CD4-positive, alpha-beta T cell (primary cell): ENCODE results near the gene TRAF6. TPM values are rescaled to one million over a fixed set of nuclear protein-coding genes. Genes with fewer than 3 reads are reported as not detected.

Source experiments
- ATAC-seq: fragments of 200-7000 bp; cut with Tn5 transposase; one replicate; pipeline ENCODE4 v1.10.0; 2022; ENCODE audit warnings: mild to moderate bottlenecking; ENCODE audit not compliant: poor library complexity
- CTCF ChIA-PET: fragments of 350-600 bp; sonication (Branson Sonifier 250); formaldehyde crosslinking; loops from one replicate; lab custom pipeline; 2021; ENCODE audit warnings: antibody characterized with exemption, inconsistent platforms; lab: Charles Lee
- POLR2A ChIA-PET: fragments of 350-600 bp; sonication (Branson Sonifier 250); formaldehyde crosslinking; loops from one replicate; lab custom pipeline; 2021; ENCODE audit warnings: antibody characterized with exemption, inconsistent platforms; lab: Charles Lee
- DNase-seq, 14 experiments: peaks; one replicate each; pipeline ENCODE4 v3.0.0-alpha.2; 2013 to 2020; ENCODE audit warnings: mixed read lengths in 2 of 14
- H3K27ac ChIP-seq, 2 donors: one replicate each; pipeline versions ENCODE4 v1.5.1 to v1.7.0; 2013; ENCODE audit warnings: low read length in 2 of 2, low read depth in 1 of 2, mild to moderate bottlenecking in 1 of 2
- H3K27me3 ChIP-seq, 2 experiments: 1 replicate in 1 of 2; 2 replicates in 1 of 2; pipeline versions ENCODE4 v1.6.1 to v1.7.0; 2013; ENCODE audit warnings: low read length in 2 of 2, control low read depth in 1 of 2, mild to moderate bottlenecking in 1 of 2, moderate library complexity in 1 of 2; ENCODE audit not compliant: insufficient read depth in 2 of 2, control insufficient read depth in 1 of 2
- H3K36me3 ChIP-seq: one replicate; pipeline ENCODE4 v1.6.1; 2013; ENCODE audit warnings: low read length, control low read depth; ENCODE audit not compliant: insufficient read depth
- H3K4me1 ChIP-seq: one replicate; pipeline ENCODE4 v1.6.1; 2013; ENCODE audit warnings: low read length, control low read depth; ENCODE audit not compliant: insufficient read depth
- H3K4me3 ChIP-seq: one replicate; pipeline ENCODE4 v1.5.1; 2013; ENCODE audit warnings: mild to moderate bottlenecking, low read length, moderate library complexity
- H3K9me3 ChIP-seq, 2 experiments: 1 replicate in 1 of 2; 2 replicates in 1 of 2; pipeline versions ENCODE4 v1.6.1 to v1.7.0; 2013; ENCODE audit warnings: low read length in 2 of 2, mild to moderate bottlenecking in 2 of 2, control low read depth in 1 of 2, moderate library complexity in 1 of 2; ENCODE audit not compliant: control insufficient read depth in 1 of 2, insufficient read depth in 1 of 2
- H3K27ac Mint-ChIP-seq: one replicate; pipeline ENCODE4 v1.8.0; 2020; ENCODE audit warnings: mixed read lengths
- H3K27me3 Mint-ChIP-seq: one replicate; pipeline ENCODE4 v1.8.0; 2021; ENCODE audit warnings: mixed read lengths
- H3K36me3 Mint-ChIP-seq: one replicate; pipeline ENCODE4 v1.8.0; 2021; ENCODE audit warnings: low read depth, mixed read lengths
- H3K4me1 Mint-ChIP-seq: one replicate; pipeline ENCODE4 v1.8.0; 2021; ENCODE audit warnings: low read depth, mixed read lengths
- H3K4me3 Mint-ChIP-seq: one replicate; pipeline ENCODE4 v1.8.0; 2020; ENCODE audit warnings: mild to moderate bottlenecking, mixed read lengths
- H3K9me3 Mint-ChIP-seq: one replicate; pipeline ENCODE4 v1.8.0; 2020; ENCODE audit warnings: mixed read lengths
- intact Hi-C, 2 experiments: fragments of 100-400 bp; cut with DNase I in 1 of 2; cut with micrococcal nuclease in 1 of 2; formaldehyde crosslinking; loops; one replicate each; pipeline versions ENCODE4 v1.15.1 to v1.9.0; 2023 to 2025; cut with DNase I, micrococcal nuclease
- total RNA-seq, 174 experiments: library from RNA in 2 of 174; stranded (reverse) in 2 of 174; gene quantifications; one replicate each; pipeline ENCODE4 v1.2.3 and lab custom pipeline; 2021 to 2026
- TF ChIP-seq, protein P1 (sequence below): fragments of 200-600 bp; IDR thresholded peaks from one replicate; pipeline ENCODE4 v1.8.0; 2022; ENCODE audit warnings: antibody characterized with exemption, mild to moderate bottlenecking

The TRAF6 gene
- total RNA-seq, 2 experiments from 2014 or later = 27.9 to 29.0 TPM

DNA sequence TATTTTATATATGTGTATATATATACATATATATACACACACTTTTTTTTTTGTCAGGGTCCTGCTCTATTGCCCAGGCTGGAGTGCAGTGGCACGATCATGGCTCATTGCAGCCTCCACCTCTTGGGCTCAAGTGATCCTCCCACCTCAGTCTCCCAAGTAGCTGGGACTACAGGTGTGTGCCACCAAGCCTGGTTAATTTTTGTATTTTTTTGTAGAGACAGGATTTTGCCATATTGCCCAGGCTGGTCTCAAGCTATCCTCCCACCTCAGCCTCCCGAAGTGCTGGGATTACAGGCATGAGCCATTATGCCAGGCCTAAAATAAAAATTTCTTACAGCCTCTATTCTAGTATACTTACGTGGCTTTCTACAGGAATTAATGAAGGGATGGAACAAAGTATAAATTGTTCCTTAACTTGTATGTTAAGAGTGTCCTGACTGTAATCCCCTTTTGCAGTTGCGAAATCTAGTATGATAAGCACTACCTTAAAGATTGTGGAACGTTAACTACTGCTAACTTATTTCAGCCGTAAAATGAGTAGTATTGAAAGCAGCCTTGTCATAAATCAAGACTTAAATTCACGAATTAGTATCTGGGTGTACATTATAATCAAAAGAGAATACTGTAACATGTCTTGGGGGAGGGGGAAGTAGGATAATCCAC lies 2.1 kb downstream of the TRAF6 start:
- DNase-seq (no peak), ATAC-seq (no peak)
- H3K9me3 Mint-ChIP-seq = no peaks in the 10 kb centered on the region
- intact Hi-C loops = no loop called here
- peaks cover 57% of the 10 kb centered on the region for H3K4me1 Mint-ChIP-seq
- Histone ChIP-seq H3K4me1 (peaks cover 21% of the 10 kb centered on the region), H3K27ac (no peak overlapping the region), H3K36me3 (no peaks in the 10 kb centered on the region), H3K27me3 (no peaks in the 10 kb centered on the region), H3K9me3 (no peaks in the 10 kb centered on the region), H3K4me3 (no peak overlapping the region)
- TF ChIP-seq, protein P1, sequence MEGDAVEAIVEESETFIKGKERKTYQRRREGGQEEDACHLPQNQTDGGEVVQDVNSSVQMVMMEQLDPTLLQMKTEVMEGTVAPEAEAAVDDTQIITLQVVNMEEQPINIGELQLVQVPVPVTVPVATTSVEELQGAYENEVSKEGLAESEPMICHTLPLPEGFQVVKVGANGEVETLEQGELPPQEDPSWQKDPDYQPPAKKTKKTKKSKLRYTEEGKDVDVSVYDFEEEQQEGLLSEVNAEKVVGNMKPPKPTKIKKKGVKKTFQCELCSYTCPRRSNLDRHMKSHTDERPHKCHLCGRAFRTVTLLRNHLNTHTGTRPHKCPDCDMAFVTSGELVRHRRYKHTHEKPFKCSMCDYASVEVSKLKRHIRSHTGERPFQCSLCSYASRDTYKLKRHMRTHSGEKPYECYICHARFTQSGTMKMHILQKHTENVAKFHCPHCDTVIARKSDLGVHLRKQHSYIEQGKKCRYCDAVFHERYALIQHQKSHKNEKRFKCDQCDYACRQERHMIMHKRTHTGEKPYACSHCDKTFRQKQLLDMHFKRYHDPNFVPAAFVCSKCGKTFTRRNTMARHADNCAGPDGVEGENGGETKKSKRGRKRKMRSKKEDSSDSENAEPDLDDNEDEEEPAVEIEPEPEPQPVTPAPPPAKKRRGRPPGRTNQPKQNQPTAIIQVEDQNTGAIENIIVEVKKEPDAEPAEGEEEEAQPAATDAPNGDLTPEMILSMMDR = no peak
- ChIA-PET CTCF (interaction anchor here (3.3 kb wide), 1 partner anchor 15 kb away, joined by 29 read pairs; no protein-coding TSS in a partner anchor), POLR2A (interaction anchor here (1.6 to 2.3 kb wide), 2 partner anchors 9 to 15 kb away, joined by 3 to 12 read pairs; no protein-coding TSS in a partner anchor)
- H3K4me3 Mint-ChIP-seq = peak overlapping the region; percentile 99
- H3K27ac Mint-ChIP-seq = peak overlapping the region; percentile 84
- no peaks in the 10 kb centered on the region for H3K27me3 Mint-ChIP-seq
- peaks cover 43% of the 10 kb centered on the region for H3K36me3 Mint-ChIP-seq

DNA sequence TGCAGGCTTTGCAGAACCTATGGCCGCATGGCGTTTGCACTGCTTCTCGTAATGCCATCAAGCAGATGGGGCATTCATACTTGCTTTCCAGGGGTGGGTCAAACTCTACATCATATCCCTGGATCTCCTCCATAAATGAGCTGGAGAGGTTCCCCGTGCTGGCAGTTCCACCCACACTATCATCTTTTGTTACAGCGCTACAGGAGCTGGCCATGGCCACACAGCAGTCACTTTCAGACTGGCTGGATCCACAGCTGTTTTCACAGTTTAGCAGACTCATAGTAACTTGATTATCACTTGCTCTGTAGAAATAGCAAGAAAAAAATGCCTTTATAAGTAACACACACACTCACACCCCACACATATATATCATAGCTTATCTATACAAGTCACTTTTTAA lies 8.8 kb downstream of the TRAF6 start:
- ChIA-PET POLR2A (no interaction called here), CTCF (interaction anchor here (1.1 to 2.2 kb wide), 4 partner anchors 8 to 149 kb away, joined by 4 to 8 read pairs (median 5); partner anchors contain the start of gene TRAF6)
- Histone ChIP-seq H3K27me3 (no peaks in the 10 kb centered on the region), H3K4me1 (peaks cover 2% of the 10 kb centered on the region), H3K4me3 (no peak overlapping the region), H3K27ac (no peak overlapping the region), H3K36me3 (peaks cover 50% of the 10 kb centered on the region), H3K9me3 (no peaks in the 10 kb centered on the region)
- Mint-ChIP-seq H3K9me3 (no peaks in the 10 kb centered on the region), H3K4me3 (no peak overlapping the region), H3K36me3 (peaks cover 90% of the 10 kb centered on the region), H3K4me1 (peaks cover 50% of the 10 kb centered on the region), H3K27me3 (no peaks in the 10 kb centered on the region), H3K27ac (no peak overlapping the region)
- DNase-seq (no peak), ATAC-seq (no peak)
- TF ChIP-seq, protein P1 = no peak
- intact Hi-C loops = no loop called here

- H3K36me3 ChIP-seq = peaks cover 52% of the 10 kb centered on the region
- ATAC-seq (no peak), DNase-seq (peak in 2 of 14 experiments; percentile 15 to 27)
- no peaks in the 10 kb centered on the region for H3K9me3 ChIP-seq
- Mint-ChIP-seq H3K4me1 (peaks cover 41% of the 10 kb centered on the region), H3K36me3 (peaks cover 84% of the 10 kb centered on the region), H3K27ac (peak overlapping the region; percentile 28), H3K9me3 (no peaks in the 10 kb centered on the region), H3K4me3 (no peak overlapping the region), H3K27me3 (no peaks in the 10 kb centered on the region)
- no peak overlapping the region for H3K27ac ChIP-seq
- intact Hi-C loops = no loop called here
- POLR2A ChIA-PET = no interaction called here
- TF ChIP-seq, protein P1 = no peak
- no peak overlapping the region for H3K4me3 ChIP-seq
- H3K27me3 ChIP-seq = no peaks in the 10 kb centered on the region
- CTCF ChIA-PET = interaction anchor here (2.2 kb wide), 1 partner anchor 13 kb away, joined by 4 read pairs; no protein-coding TSS in a partner anchor
- H3K4me1 ChIP-seq = no peaks in the 10 kb centered on the region
Measured at GRCh38 chr11:36500315-36500721, 9.8 kb downstream of the TRAF6 start.
